ENCODE results near the gene ERBB4.

DNA sequence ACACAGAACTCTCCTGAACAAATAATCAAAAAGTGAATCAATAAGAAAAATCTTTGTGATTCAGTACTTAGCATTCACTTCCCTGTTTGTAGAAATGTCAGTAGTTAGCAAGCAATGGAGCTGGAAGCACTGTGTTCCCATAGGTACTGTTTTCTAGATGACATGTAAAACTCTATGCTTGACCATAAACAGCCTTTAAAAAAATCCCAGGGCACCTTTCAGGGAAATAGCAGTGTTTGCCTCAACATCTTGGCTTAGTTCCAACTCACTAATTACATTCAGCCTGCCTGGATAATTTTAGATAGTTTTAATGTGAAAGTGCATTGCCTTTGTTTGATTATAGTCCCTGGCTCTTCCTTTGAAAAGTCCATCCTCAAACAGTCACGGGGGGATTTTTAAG, 721.8 kb downstream of the ERBB4 start:
- TF ChIP-seq, protein P1, sequence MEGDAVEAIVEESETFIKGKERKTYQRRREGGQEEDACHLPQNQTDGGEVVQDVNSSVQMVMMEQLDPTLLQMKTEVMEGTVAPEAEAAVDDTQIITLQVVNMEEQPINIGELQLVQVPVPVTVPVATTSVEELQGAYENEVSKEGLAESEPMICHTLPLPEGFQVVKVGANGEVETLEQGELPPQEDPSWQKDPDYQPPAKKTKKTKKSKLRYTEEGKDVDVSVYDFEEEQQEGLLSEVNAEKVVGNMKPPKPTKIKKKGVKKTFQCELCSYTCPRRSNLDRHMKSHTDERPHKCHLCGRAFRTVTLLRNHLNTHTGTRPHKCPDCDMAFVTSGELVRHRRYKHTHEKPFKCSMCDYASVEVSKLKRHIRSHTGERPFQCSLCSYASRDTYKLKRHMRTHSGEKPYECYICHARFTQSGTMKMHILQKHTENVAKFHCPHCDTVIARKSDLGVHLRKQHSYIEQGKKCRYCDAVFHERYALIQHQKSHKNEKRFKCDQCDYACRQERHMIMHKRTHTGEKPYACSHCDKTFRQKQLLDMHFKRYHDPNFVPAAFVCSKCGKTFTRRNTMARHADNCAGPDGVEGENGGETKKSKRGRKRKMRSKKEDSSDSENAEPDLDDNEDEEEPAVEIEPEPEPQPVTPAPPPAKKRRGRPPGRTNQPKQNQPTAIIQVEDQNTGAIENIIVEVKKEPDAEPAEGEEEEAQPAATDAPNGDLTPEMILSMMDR (IDR thresholded peaks at IDR 0.05): no peak
- no peak for TF ChIP-seq POLR2A (IDR thresholded peaks at IDR 0.05)

Data from uterus (tissue), 2 donors.